ENCODE results near the gene ZC3H7A. TPM values are rescaled to one million over a fixed set of nuclear protein-coding genes. Genes with fewer than 3 reads are reported as not detected.

ZC3H7A gene
- total and polyA plus RNA-seq, 2 of the 13 experiments (the other 11 are each of a cell fraction or from before 2014, with no cell fraction given) = 29.2 to 36.8 TPM

- TF ChIP-seq ELK4 (CRISPR knock-in tag; IDR thresholded peaks at IDR 0.05; ENCODE audit: borderline replicate concordance) (no peak; the same call in 1 of the 2 replicates), ZNF225 (CRISPR knock-in tag; IDR thresholded peaks at IDR 0.05) (peak; percentile 25; the same call in 1 of the 2 replicates), ZNF639 (CRISPR knock-in tag; conservative IDR thresholded peaks at IDR 0.05) (peak; percentile 94), HIVEP1 (CRISPR knock-in tag; IDR thresholded peaks at IDR 0.05) (peak; percentile 50), ARHGAP35 (CRISPR knock-in tag; IDR thresholded peaks at IDR 0.05; ENCODE audit: borderline replicate concordance) (no peak; the same call in 1 of the 2 replicates), ZNF777 (CRISPR knock-in tag; IDR thresholded peaks at IDR 0.05) (0 out of 2 replicates have a peak, but pooled peaks have one; percentile 38), ARID2 (CRISPR knock-in tag; IDR thresholded peaks at IDR 0.05; ENCODE audit: borderline replicate concordance) (0 out of 2 replicates have a peak, but pooled peaks have one; percentile 52), ZBTB7B (CRISPR knock-in tag; IDR thresholded peaks at IDR 0.05) (peak; percentile 60; the same call in 1 of the 2 replicates), PHF20 (CRISPR knock-in tag; IDR thresholded peaks at IDR 0.05) (peak; percentile 64), ZBTB7A (CRISPR knock-in tag; IDR thresholded peaks at IDR 0.05) (no peak), ZFAT (CRISPR knock-in tag; conservative IDR thresholded peaks at IDR 0.05) (0 out of 2 replicates have a peak, but pooled peaks have one; percentile 38), ZNF510 (CRISPR knock-in tag; IDR thresholded peaks at IDR 0.05; ENCODE audit: low read depth) (0 out of 2 replicates have a peak, but pooled peaks have one; percentile 54), E2F1 (CRISPR knock-in tag; IDR thresholded peaks at IDR 0.05) (peak; percentile 71), SALL1 (CRISPR knock-in tag; IDR thresholded peaks at IDR 0.05) (peak; percentile 57; the same call in 1 of the 2 replicates), CHD4 (IDR thresholded peaks at IDR 0.05; ENCODE audit: borderline replicate concordance, low read length) (0 out of 2 replicates have a peak, but pooled peaks have one; percentile 36), SP5 (CRISPR knock-in tag; IDR thresholded peaks at IDR 0.05; ENCODE audit: borderline replicate concordance, low read depth) (peak; percentile 68; the same call in 1 of the 2 replicates), FOXA3 (CRISPR knock-in tag; IDR thresholded peaks at IDR 0.05) (no peak), PCBP1 (IDR thresholded peaks at IDR 0.05; ENCODE audit: borderline replicate concordance, low read depth, low read length) (no peak), ZNF101 (CRISPR knock-in tag; IDR thresholded peaks at IDR 0.05; ENCODE audit: borderline replicate concordance, low read depth) (no peak), PAWR (CRISPR knock-in tag; IDR thresholded peaks at IDR 0.05; ENCODE audit: borderline replicate concordance) (0 out of 2 replicates have a peak, but pooled peaks have one; percentile 42), SRY (CRISPR knock-in tag; IDR thresholded peaks at IDR 0.05) (peak; percentile 85; the same call in 1 of the 2 replicates), ZNF563 (CRISPR knock-in tag; IDR thresholded peaks at IDR 0.05) (peak; percentile 7; the same call in 1 of the 2 replicates), YY1 (IDR thresholded peaks at IDR 0.05; ENCODE audit: insufficient read depth, insufficient replicate concordance, low read depth, low read length) (no peak), GABPB1 (CRISPR knock-in tag; IDR thresholded peaks at IDR 0.05) (peak; percentile 92), ZNF672 (CRISPR knock-in tag; IDR thresholded peaks at IDR 0.05) (no peak), PHB2 (IDR thresholded peaks at IDR 0.05; ENCODE audit: partially characterized antibody) (no peak), NCOA5 (CRISPR knock-in tag; IDR thresholded peaks at IDR 0.05) (no peak)
Measured at GRCh38 chr16:11796227-11797165, 562 bp downstream of the ZC3H7A start (continued).

All from HepG2 (cell line).